Measurements from ENCODE around the gene PRSS33.

PRSS33 gene

DNA sequence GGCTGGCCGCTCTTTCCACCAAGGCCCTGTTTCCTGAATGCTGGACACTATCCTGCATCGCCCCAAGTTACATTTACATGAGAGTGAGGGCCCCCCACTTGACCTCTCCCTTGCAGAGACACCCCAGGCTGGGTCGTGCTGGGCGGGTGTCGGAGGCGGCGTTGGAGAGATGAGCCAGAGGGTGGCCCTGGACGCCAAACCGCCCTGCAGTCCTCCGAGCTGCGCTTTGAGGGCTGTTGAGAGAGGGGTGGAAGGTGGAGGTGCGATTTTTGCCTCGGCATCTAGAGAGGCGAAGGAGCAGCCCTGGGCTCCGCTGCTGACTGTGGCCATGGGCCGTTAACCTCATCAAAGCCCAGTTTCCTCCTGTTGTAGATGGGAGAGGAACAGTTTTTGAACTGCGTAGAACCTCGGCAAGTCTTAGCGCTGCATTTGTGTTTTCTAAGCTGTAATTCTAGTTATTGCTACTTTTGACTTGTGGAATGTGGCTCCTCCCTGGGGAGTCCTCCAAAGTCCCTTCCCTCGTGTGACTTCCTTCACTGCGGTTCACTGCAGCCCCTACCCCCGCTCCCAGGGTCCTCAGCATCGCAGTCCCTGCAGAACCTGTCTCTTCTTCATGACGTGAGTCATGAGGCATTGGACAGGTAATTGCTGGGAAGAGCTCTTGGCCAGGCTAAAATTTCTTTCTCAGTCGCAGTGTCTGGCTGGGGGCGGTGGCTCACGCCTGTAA is 9.3 kb downstream of the PRSS33 start:
- TF ChIP-seq TARDBP (IDR thresholded peaks at IDR 0.05) = no peak
- no peak for TF ChIP-seq FOXM1 (IDR thresholded peaks at IDR 0.05; ENCODE audit: borderline replicate concordance)
- TF ChIP-seq ELF4 (IDR thresholded peaks at IDR 0.05) = no peak
- TF ChIP-seq, protein P1, sequence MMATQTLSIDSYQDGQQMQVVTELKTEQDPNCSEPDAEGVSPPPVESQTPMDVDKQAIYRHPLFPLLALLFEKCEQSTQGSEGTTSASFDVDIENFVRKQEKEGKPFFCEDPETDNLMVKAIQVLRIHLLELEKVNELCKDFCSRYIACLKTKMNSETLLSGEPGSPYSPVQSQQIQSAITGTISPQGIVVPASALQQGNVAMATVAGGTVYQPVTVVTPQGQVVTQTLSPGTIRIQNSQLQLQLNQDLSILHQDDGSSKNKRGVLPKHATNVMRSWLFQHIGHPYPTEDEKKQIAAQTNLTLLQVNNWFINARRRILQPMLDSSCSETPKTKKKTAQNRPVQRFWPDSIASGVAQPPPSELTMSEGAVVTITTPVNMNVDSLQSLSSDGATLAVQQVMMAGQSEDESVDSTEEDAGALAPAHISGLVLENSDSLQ (IDR thresholded peaks at IDR 0.05) = no peak
- no peak for TF ChIP-seq NFRKB (IDR thresholded peaks at IDR 0.05)
- TF ChIP-seq FOXA1 (IDR thresholded peaks at IDR 0.05) = no peak
- no peak for TF ChIP-seq L3MBTL2 (conservative IDR thresholded peaks at IDR 0.05)
- POLR2A ChIA-PET = interaction anchor here (0.9 to 3.2 kb wide), 19 partner anchors 10 to 240 kb away, joined by 3 to 32 read pairs (median 4); partner anchors contain the start of genes PDPK1, PRSS33, PRSS41 and SRRM2
- DNase-seq (ENCODE audit: extremely low spot score) = no peak
- CTCF ChIA-PET = no interaction called here

DNA sequence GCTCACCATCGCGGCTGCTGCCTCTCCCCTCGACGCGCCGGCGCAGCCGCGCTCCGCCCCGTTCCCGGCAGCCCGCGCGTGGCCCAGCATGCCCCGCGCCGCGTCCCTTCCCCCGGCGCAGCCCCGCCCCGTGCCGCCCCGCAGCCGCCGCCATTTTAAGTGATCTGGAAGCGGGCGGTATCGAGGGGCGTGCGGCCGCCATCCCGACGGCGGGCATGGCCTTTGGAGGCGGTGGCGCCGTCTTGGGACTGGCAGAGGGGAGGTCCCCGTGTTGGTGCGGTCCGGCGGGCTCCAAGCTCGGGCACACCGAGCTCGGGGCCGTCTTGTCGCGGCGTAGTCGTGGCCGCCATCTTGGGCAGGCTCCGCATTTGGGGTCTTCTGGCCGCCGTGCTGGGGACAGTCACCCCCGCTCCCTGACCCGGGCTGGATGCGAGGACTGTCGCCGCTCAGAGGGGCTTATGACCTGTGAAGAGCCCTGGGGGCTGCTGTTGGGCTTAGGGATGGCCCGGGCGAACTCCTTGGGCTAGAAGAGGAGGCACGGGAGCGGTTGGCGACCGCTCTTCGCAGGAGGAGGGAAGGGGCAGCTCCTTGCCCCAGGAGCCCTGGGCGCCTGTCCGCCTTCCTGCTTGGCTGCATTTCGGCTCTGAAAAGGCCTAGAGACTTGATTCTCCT is 10.0 kb downstream of the PRSS33 start, which contains the start of gene ELOB:
Gene ELOB, minus strand, starts transcription at position 50 of the 672 bp plus-strand sequence. Its CDS starts 41 bp downstream, at position 9.
- ChIA-PET POLR2A (interaction anchor here (1.0 to 3.2 kb wide), 10 partner anchors 9 to 240 kb away, joined by 3 to 32 read pairs (median 9); partner anchors contain the start of genes PDPK1, PRSS33, PRSS41 and SRRM2), CTCF (no interaction called here)
- no peak for TF ChIP-seq ARNT (IDR thresholded peaks at IDR 0.05)
- TF ChIP-seq LEF1 (IDR thresholded peaks at IDR 0.05; ENCODE audit: borderline replicate concordance) = no peak
- TF ChIP-seq ELF4 (IDR thresholded peaks at IDR 0.05) = no peak
- TF ChIP-seq L3MBTL2 (conservative IDR thresholded peaks at IDR 0.05) = 0 out of 2 replicates have a peak, but pooled peaks have one; percentile 12
- TF ChIP-seq NFRKB (IDR thresholded peaks at IDR 0.05) = peak; percentile 87
- DNase-seq (ENCODE audit: extremely low spot score) = peak; percentile 94

DNA sequence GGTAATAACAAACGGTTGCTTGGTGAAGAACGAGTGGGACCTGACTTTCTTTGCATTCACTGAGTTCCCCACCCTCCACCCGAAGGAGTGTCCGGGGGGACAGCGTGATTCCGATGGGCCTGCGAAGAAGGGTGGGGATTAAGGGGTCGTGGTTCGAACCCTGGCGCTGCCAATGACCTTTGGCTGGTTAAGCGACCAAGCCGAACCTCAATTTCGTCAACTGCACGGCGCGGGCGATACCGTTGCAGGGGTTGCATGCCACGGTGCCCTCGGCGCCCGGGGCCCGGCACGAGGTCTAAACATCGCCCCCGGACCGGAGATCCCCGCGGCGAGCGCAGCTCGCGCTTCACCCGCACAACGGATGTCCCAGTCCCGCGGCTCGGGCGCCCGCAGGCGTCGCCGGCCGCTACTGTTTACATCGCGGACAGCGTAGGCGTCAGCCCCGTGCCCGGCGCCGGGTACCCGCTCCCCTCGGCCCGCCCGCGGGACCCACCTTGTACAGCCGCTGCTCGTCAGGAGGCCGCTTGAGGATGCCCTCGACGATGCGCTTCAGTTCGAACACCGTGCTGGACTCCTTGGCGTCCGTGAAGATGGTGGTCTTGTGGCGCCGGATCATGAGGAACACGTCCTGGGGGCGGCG is 10.7 kb downstream of the PRSS33 start:
- POLR2A ChIA-PET = interaction anchor here (0.9 to 4.0 kb wide), 7 partner anchors 8 to 91 kb away, joined by 3 to 42 read pairs (median 23); partner anchors contain the start of gene SRRM2
- TF ChIP-seq LEF1 (IDR thresholded peaks at IDR 0.05; ENCODE audit: borderline replicate concordance) (no peak), L3MBTL2 (conservative IDR thresholded peaks at IDR 0.05) (no peak), FOXM1 (IDR thresholded peaks at IDR 0.05; ENCODE audit: borderline replicate concordance) (no peak), SUZ12 (IDR thresholded peaks at IDR 0.05) (no peak), NFRKB (IDR thresholded peaks at IDR 0.05) (no peak), HDGF (IDR thresholded peaks at IDR 0.05; ENCODE audit: borderline replicate concordance) (no peak), ELF4 (IDR thresholded peaks at IDR 0.05) (no peak), BHLHE40 (IDR thresholded peaks at IDR 0.05; ENCODE audit: borderline replicate concordance) (no peak), SP1 (IDR thresholded peaks at IDR 0.05) (no peak), TARDBP (IDR thresholded peaks at IDR 0.05) (no peak), FOXK2 (IDR thresholded peaks at IDR 0.05) (no peak), CTBP1 (IDR thresholded peaks at IDR 0.05; ENCODE audit: borderline replicate concordance) (no peak), ARNT (IDR thresholded peaks at IDR 0.05) (no peak), FOXA1 (IDR thresholded peaks at IDR 0.05) (no peak), ZNF384 (IDR thresholded peaks at IDR 0.05) (no peak)
- TF ChIP-seq, protein P1 (IDR thresholded peaks at IDR 0.05) = no peak
- no peak for DNase-seq (ENCODE audit: extremely low spot score)
- CTCF ChIA-PET = interaction anchor here (1.0 kb wide), 1 partner anchor 78 kb away, joined by 3 read pairs; no protein-coding TSS in a partner anchor

DNA sequence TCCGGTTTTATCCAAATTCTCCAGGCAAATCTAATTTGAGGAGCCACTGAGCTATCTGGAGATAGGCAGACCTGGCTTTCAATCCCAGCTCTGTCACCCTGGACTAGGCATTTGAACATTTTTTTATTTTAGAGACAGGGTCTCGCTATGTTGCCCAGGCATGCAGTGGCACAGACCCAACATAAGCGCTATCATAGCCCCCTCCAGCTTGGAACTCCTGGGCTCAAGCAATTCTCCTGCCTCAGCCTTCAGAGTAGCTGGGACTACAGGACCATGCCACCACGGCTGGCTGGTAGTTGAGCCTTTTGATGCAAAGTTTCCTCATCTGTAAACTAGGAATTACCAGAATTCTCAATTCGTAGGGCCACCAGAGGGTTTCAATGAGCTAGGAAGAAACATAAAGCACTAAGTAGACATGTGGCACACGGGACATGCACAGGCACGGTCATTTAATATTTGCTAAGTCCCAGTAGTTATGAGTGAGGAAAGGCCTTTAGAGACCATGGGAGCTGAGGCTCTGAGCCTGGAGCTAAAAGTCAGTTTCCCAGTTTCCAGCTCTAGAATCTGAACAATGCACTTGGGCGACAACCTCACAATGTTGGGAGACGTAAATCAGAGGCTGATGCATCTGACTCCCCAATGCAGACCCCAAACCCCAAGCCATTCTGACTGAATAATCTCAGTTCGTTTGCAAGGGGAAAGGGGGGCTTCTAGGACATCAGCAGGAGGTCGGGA is 11.4 kb downstream of the PRSS33 start:
- TF ChIP-seq HDGF (IDR thresholded peaks at IDR 0.05; ENCODE audit: borderline replicate concordance) = no peak
- no peak for TF ChIP-seq FOXM1 (IDR thresholded peaks at IDR 0.05; ENCODE audit: borderline replicate concordance)
- no peak for TF ChIP-seq FOXK2 (IDR thresholded peaks at IDR 0.05)
- no peak for TF ChIP-seq BHLHE40 (IDR thresholded peaks at IDR 0.05; ENCODE audit: borderline replicate concordance)
- TF ChIP-seq ZNF384 (IDR thresholded peaks at IDR 0.05) = no peak
- no peak for TF ChIP-seq NFRKB (IDR thresholded peaks at IDR 0.05)
- TF ChIP-seq ELF4 (IDR thresholded peaks at IDR 0.05) = no peak
- TF ChIP-seq, protein P1 (IDR thresholded peaks at IDR 0.05) = no peak
- TF ChIP-seq L3MBTL2 (conservative IDR thresholded peaks at IDR 0.05) = no peak
- no peak for TF ChIP-seq SUZ12 (IDR thresholded peaks at IDR 0.05)
- no peak for TF ChIP-seq FOXA1 (IDR thresholded peaks at IDR 0.05)
- TF ChIP-seq CTBP1 (IDR thresholded peaks at IDR 0.05; ENCODE audit: borderline replicate concordance) = no peak
- no peak for TF ChIP-seq SP1 (IDR thresholded peaks at IDR 0.05)
- no peak for TF ChIP-seq LEF1 (IDR thresholded peaks at IDR 0.05; ENCODE audit: borderline replicate concordance)
- no peak for TF ChIP-seq TARDBP (IDR thresholded peaks at IDR 0.05)
- TF ChIP-seq ARNT (IDR thresholded peaks at IDR 0.05) = no peak
- DNase-seq (ENCODE audit: extremely low spot score) = no peak
- ChIA-PET CTCF (interaction anchor here (1.0 kb wide), 1 partner anchor 79 kb away, joined by 3 read pairs; no protein-coding TSS in a partner anchor), POLR2A (interaction anchor here (0.8 to 4.0 kb wide), 4 partner anchors 11 to 92 kb away, joined by 3 to 42 read pairs (median 3); partner anchors contain the start of gene SRRM2)
